Tracheal epithelial cell (primary cell): ENCODE measurements around the gene MINDY4. TPM values are rescaled to one million over a fixed set of nuclear protein-coding genes. Genes with fewer than 3 reads are reported as not detected.

Source experiments
- total RNA-seq: library from RNA; depleted of rRNA; stranded (reverse); fragments of >200 nt; gene quantifications from 2 replicates; pipeline ENCODE4 v1.2.1, GENCODE V29; 2014

Gene MINDY4
- total RNA-seq, result 0.85 and 0.96 TPM in 2 replicates

DNA sequence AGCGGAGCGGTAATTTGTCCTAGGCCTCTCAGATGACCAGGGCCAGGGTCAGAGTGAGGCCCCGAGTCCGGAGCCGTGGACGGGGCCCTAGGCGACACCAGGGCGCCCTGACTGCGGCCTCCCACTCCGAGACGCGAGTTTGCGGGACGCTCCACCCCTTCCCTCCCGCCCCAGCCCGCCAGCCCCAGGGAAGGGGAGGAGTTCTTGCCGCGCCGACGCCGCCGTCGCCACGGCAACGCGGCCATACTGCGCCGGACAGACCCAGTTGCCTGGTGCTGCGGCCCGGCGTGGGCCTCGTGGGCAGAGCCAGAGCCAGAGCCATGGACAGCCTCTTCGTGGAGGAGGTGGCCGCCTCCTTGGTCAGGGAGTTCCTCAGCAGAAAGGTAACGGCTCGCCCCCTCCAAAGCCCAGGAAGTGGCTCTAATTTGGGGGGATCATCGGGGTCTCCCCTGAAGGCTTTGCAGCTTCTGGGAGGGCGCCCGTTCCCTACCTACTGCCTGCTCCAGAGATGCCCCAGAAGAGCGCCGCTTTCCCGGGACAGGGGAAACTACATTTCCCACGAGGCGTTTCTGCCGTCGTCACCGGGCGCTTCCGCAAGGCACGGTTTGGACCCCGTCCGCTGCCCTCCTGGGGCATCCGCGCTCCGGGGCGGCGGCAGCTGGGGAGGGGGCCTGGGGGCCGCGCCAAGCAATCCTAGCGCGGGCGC, at the start of gene MINDY4:
Gene MINDY4 (plus strand): TSS at position 244 of the 706 bp plus-strand sequence. CDS start 77 bp downstream, at position 321.

GRCh38 chr7:30751696-30752273, 19.4 kb upstream of the MINDY4 start, which contains the start of gene INMT:
INMT (plus strand) TSS chr7:30752135; CDS start chr7:30752151, 16 bp downstream.

DNA sequence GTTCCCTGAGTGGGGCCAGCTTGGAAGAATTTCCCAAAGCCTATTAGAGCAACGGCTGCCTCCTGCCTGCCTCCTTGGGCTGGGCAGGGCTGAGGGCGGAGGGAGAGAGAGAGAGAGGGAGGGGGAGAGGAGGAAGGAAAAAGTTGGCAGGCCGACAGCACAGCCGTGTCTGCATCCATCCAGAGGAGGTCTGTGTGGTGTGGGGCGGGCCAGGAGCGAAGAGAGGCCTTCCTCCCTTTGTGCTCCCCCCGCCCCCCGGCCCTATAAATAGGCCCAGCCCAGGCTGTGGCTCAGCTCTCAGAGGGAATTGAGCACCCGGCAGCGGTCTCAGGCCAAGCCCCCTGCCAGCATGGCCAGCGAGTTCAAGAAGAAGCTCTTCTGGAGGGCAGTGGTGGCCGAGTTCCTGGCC, 140.3 kb downstream of the MINDY4 start, which contains the start of gene AQP1:
Gene AQP1 (plus strand): TSS at position 293 of the 409 bp plus-strand sequence. CDS start 57 bp downstream, at position 350.

Other genes with a start within 250 kb of the MINDY4 start
- 273 and 301 TPM in 2 replicates for gene GARS1, start 176.5 kb upstream of the MINDY4 start, total RNA-seq
- not detected in 2 replicates for gene CRHR2, start 89.0 kb upstream of the MINDY4 start, total RNA-seq
- gene INMT, start 19.3 kb upstream of the MINDY4 start, total RNA-seq, result not detected in 2 replicates
- gene AQP1, start 140.4 kb downstream of the MINDY4 start, total RNA-seq, result 5.3 TPM in 1 of 2 replicates, not detected in the other
- gene GHRHR, start 192.5 kb downstream of the MINDY4 start, total RNA-seq, result not detected in 2 replicates